ENCODE results near the gene POU6F2.

POU6F2 gene

DNA sequence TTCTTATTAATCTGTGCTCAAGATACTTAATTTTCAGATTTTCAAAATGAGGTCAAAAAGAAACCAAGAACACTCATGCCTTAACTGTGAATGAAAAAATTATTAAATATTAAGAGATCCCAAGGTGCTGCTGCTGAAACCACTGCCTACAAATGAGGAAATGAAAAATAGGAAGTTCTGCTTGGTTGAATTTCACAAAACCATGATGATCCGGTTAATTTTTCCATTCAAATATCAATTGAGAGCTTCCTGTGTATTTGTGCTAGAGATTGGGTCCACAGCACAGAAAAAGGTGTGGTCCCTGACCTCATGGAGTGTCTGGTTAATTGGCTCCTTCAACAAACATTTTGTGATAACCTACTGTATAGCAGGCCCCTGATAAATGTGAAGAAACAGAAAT is 455.8 kb downstream of the POU6F2 start:
- no peak overlapping the region for H3K4me3 ChIP-seq (ENCODE audit: low read depth, low read length)
- TF ChIP-seq, protein P1, sequence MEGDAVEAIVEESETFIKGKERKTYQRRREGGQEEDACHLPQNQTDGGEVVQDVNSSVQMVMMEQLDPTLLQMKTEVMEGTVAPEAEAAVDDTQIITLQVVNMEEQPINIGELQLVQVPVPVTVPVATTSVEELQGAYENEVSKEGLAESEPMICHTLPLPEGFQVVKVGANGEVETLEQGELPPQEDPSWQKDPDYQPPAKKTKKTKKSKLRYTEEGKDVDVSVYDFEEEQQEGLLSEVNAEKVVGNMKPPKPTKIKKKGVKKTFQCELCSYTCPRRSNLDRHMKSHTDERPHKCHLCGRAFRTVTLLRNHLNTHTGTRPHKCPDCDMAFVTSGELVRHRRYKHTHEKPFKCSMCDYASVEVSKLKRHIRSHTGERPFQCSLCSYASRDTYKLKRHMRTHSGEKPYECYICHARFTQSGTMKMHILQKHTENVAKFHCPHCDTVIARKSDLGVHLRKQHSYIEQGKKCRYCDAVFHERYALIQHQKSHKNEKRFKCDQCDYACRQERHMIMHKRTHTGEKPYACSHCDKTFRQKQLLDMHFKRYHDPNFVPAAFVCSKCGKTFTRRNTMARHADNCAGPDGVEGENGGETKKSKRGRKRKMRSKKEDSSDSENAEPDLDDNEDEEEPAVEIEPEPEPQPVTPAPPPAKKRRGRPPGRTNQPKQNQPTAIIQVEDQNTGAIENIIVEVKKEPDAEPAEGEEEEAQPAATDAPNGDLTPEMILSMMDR (IDR thresholded peaks at IDR 0.05; ENCODE audit: low read depth, low read length) = no peak

DNA sequence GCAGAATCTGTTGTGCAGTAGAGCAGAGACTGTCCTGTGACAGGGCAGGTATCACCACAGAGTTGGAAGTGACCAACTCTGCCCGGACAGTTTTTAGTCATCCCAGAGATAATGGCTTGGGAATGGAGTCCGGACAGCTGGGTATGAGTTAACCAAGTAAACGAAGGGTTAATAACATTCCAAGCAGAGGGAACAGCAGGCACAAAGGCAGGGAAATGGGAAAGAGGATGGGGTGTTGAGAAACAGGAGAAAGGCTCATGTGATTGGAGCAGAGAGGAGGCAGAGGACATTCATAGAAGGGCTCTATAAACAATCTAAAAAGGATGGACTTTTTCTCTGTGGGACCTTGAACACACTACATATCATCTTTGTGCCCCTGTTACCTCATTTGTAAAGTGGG is 456.3 kb downstream of the POU6F2 start:
- TF ChIP-seq, protein P1 (IDR thresholded peaks at IDR 0.05; ENCODE audit: low read depth, low read length) = no peak
- H3K4me3 ChIP-seq (ENCODE audit: low read depth, low read length) = no peak overlapping the region

DNA sequence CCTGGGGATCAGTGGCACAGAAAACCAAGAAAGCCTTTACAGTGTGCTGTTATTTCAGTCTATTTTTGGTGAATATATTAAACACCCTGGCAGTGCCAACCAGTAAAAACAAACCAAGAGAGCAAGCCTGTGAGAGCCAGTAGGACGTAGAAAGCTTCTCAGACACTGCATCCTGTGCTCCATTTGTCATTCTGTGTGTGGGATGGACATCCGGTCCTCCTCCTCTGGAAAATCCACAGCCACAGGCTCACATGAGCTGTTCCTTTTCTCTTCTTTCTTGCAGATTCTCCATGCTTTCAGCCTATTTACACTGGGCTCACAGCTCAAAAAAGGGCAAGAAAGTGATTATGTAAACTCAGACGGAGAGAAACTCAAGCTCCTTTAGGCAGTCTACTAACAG is 468.8 kb downstream of the POU6F2 start:
- no peak overlapping the region for H3K4me3 ChIP-seq (ENCODE audit: low read depth, low read length)
- TF ChIP-seq, protein P1 (IDR thresholded peaks at IDR 0.05; ENCODE audit: low read depth, low read length) = no peak

DNA sequence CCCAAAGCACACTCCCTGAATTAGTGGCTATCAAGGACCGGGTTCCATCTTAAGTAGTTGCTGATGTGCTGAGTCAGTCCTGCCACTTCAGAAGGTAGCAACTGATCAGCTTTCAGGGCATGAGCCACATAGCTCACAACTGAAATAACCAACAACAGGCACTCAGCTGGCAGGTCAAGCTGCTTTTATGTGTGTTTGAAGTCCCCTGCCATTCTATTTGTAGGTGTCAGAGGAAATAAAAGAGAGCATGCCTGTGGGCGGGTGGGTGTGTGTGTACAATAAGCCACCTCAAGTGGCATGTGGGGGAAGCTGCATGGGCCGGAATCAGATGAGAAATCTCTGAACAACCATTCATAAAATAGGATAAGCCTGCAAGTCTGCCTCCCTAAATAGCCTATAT is 474.2 kb downstream of the POU6F2 start:
- TF ChIP-seq, protein P1 (IDR thresholded peaks at IDR 0.05; ENCODE audit: low read depth, low read length) = no peak
- H3K4me3 ChIP-seq (ENCODE audit: low read depth, low read length) = no peak overlapping the region

DNA sequence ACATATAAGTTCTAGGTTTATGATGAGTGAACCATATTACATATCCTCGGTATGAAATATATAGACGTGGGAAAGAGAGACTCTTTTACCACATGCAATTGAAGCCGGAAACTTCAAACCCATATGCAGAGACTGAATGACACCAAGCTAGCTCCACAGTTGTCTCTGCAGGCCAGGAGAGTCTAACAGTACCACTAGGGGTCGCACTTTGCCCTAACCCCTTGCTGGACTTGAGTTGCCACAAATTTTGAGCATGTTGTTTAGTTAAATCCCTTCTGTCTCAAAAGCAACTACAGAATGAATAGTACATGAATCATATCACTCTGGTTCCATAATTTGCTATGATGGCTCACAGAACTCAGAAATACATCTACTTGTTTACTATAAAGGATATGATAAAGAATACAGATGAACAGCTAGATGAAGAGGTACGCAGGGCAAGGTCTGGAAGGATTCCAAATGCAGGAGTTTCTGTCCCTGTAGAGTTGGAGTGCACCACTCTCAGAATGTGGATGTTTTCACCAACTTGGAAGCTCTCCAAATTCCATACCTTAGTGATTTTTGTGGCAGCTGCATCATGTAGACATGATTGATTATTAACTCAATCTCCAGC is 476.1 kb downstream of the POU6F2 start:
- no peak overlapping the region for H3K4me3 ChIP-seq (ENCODE audit: low read depth, low read length)
- TF ChIP-seq, protein P1 (IDR thresholded peaks at IDR 0.05; ENCODE audit: low read depth, low read length) = peak; percentile 90

DNA sequence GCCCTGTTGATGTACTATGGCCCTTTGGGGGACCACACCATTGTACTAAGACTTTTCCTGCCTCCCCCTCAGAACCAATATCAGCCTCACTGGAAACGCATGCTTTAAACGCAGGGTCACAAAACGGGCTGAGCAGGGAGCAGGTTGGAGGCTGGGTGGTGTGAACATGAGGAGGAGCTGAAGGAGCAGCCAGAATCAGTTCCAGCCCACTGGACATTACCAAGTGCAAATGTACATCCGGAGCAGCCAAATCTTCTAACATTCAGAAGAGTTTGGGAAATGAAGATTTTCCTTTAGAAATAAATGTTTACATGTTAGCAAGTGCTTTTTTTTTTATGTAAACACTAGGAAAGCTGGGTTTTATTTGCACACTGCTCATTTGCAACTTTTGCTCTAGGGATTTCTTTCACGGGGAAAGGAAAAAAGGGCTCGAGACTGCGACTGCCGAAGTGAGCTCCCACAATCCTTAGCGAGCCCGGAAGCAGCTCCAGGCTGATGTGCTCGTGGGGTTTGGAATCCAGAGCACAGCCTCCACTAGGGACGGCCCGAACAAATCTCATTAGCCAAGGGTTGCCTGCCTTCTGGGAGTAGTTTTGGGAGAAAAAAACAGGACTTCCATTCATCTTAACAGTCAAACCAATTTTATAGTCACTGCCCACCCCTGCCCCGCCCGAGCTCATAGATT is 480.5 kb downstream of the POU6F2 start:
- TF ChIP-seq, protein P1 (IDR thresholded peaks at IDR 0.05; ENCODE audit: low read depth, low read length) = no peak
- H3K4me3 ChIP-seq (ENCODE audit: low read depth, low read length) = peak overlapping the region; percentile 30

DNA sequence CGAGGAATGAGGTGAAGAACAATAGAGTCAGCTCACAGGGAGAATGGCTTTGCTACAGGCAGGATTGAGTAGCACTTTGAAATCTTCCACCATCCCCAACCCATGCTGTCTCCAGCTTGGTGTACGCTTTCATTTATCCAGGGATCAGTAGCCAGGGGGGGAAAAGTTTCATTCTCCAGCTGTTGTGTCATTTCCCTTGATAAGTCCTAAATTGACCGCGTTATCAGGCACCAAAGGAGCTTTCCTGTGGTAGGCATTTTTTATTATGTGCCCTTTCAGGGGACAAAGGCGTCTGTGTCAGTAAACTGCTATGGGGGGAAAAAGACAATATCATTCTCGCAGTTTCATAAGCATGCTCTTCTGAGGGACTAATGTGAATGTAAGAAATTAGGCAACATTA is 481.9 kb downstream of the POU6F2 start:
- TF ChIP-seq, protein P1 (IDR thresholded peaks at IDR 0.05; ENCODE audit: low read depth, low read length) = no peak
- H3K4me3 ChIP-seq (ENCODE audit: low read depth, low read length) = no peak overlapping the region

All from WI38 (cell line).